Stomach smooth muscle (tissue), 2 donors: Measurements from ENCODE around the gene MARCKSL1.
"Not testable (repeated sequence)": the region's sequence is repeated elsewhere in the genome, so short reads cannot be mapped to it uniquely, and the experiment has no call there.

Experiments used
- H3K27ac ChIP-seq: one replicate; pipeline ENCODE4 v1.7.0; 2013; ENCODE audit warnings: mild to moderate bottlenecking, low read length, inconsistent platforms
- H3K27me3 ChIP-seq, 2 donors: one replicate each; pipeline ENCODE4 v1.7.0; 2013; ENCODE audit warnings: low read length in 2 of 2; ENCODE audit not compliant: insufficient read depth in 2 of 2, control insufficient read depth in 1 of 2
- H3K36me3 ChIP-seq, 2 donors: one replicate each; pipeline ENCODE4 v1.7.0; 2013; ENCODE audit warnings: low read length in 2 of 2; ENCODE audit not compliant: control insufficient read depth in 2 of 2, insufficient read depth in 2 of 2
- H3K4me1 ChIP-seq: one replicate; pipeline ENCODE4 v1.7.0; 2013; ENCODE audit warnings: low read length; ENCODE audit not compliant: control insufficient read depth, insufficient read depth
- H3K4me3 ChIP-seq, 2 donors: one replicate each; pipeline ENCODE4 v1.7.0; 2013; ENCODE audit warnings: low read length in 2 of 2
- H3K9ac ChIP-seq, 2 donors: one replicate each; pipeline ENCODE4 v1.7.0; 2013; ENCODE audit warnings: low read length in 2 of 2, mild to moderate bottlenecking in 1 of 2
- H3K9me3 ChIP-seq, 2 donors: one replicate each; pipeline ENCODE4 v1.7.0; 2013; ENCODE audit warnings: low read length in 2 of 2; ENCODE audit not compliant: control insufficient read depth in 2 of 2
- donor health status: healthy.
- donor health status: Pancreatic carcinoma.

Gene MARCKSL1

GRCh38 chr1:32284777-32285176 lies 51.3 kb downstream of the MARCKSL1 start:
- H3K27ac ChIP-seq, H3K4me1 ChIP-seq, H3K4me3 ChIP-seq, H3K36me3 ChIP-seq, H3K9me3 ChIP-seq, H3K27me3 ChIP-seq, H3K9ac ChIP-seq: not testable (repeated sequence)
